ENCODE data around the gene MARCHF11.

GRCh38 chr5:16018970-16019369, 160.6 kb downstream of the MARCHF11 start:
- no peak for TF ChIP-seq POLR2AphosphoS5 (IDR thresholded peaks at IDR 0.05; ENCODE audit: low read depth, low read length)
- TF ChIP-seq REST (IDR thresholded peaks at IDR 0.05; ENCODE audit: insufficient read depth in 1 of 2, low read depth in 2 of 2, low read length in 2 of 2): no peak
- no peak for TF ChIP-seq TAF1 (IDR thresholded peaks at IDR 0.05; ENCODE audit: borderline replicate concordance, insufficient read depth, low read length)
- no peak for TF ChIP-seq SIN3A (IDR thresholded peaks at IDR 0.05; ENCODE audit: borderline replicate concordance, insufficient read depth, low read length)

Data from PFSK-1 (cell line).